HG03571 (cell line): ENCODE measurements around the gene CORO6.

ENCODE experiments used
- ATAC-seq: cut with Tn5 transposase; IDR thresholded peaks from one replicate; pipeline ENCODE4 v1.9.1; 2021; ENCODE audit not compliant: unreplicated experiment

Gene CORO6

GRCh38 chr17:29578626-29579485 lies 43.9 kb downstream of the CORO6 start:
- no peak for ATAC-seq

GRCh38 chr17:29577385-29578211 lies 45.1 kb downstream of the CORO6 start:
- ATAC-seq: no peak

- no peak for ATAC-seq
These were observed 45.7 kb downstream of the CORO6 start for GRCh38 chr17:29577001-29577370.

- no peak for ATAC-seq
These were observed 46.3 kb downstream of the CORO6 start for GRCh38 chr17:29576214-29577000.

GRCh38 chr17:29575511-29576213 lies 47.0 kb downstream of the CORO6 start:
- ATAC-seq: no peak

- ATAC-seq: no peak
These were observed 47.8 kb downstream of the CORO6 start for GRCh38 chr17:29574732-29575510.

GRCh38 chr17:29573871-29574731 lies 48.6 kb downstream of the CORO6 start:
- no peak for ATAC-seq

GRCh38 chr17:29573558-29573869 lies 49.2 kb downstream of the CORO6 start:
- no peak for ATAC-seq

- ATAC-seq: peak; percentile 38
These were observed 49.8 kb downstream of the CORO6 start for GRCh38 chr17:29572691-29573557.

- ATAC-seq: no peak
These were observed 50.6 kb downstream of the CORO6 start for GRCh38 chr17:29571883-29572681.

- ATAC-seq: no peak
These were observed 51.2 kb downstream of the CORO6 start for GRCh38 chr17:29571486-29571882.

GRCh38 chr17:29570521-29570920 lies 52.2 kb downstream of the CORO6 start:
- no peak for ATAC-seq

GRCh38 chr17:29569245-29569950 lies 53.3 kb downstream of the CORO6 start:
- ATAC-seq: no peak

- peak; percentile 25 for ATAC-seq
These were observed 54.1 kb downstream of the CORO6 start, which contains the start of gene TP53I13 for GRCh38 chr17:29568331-29569244. Gene TP53I13, plus strand, starts transcription at chr17:29568701. Its CDS starts 58 bp downstream, at chr17:29568759.

- peak; percentile 38 for ATAC-seq
These were observed 55.0 kb downstream of the CORO6 start for GRCh38 chr17:29567554-29568330.
